Brain microvascular endothelial cell (primary cell): ENCODE data around the gene PLXNB3.

ENCODE experiments used
- DNase-seq: peaks from one replicate; pipeline ENCODE4 v3.0.0-alpha.2; 2020
- H3K27ac ChIP-seq: fragments of 250-450 bp; sonication (Bioruptor Pico); 2 replicates; pipeline ENCODE4 v1.5.1; 2020; ENCODE audit warnings: mild to moderate bottlenecking, moderate library complexity
- H3K27me3 ChIP-seq: fragments of 250-450 bp; sonication (Bioruptor Pico); replicated peaks from 2 replicates; pipeline ENCODE4 v1.5.1; 2020; ENCODE audit warnings: mild to moderate bottlenecking
- H3K36me3 ChIP-seq: fragments of 250-450 bp; sonication (Bioruptor Pico); replicated peaks from 2 replicates; pipeline ENCODE4 v1.5.1; 2020; ENCODE audit warnings: mild to moderate bottlenecking
- H3K4me3 ChIP-seq: 2 replicates; pipeline ENCODE4 v1.5.1; 2011; ENCODE audit warnings: low read depth, mild to moderate bottlenecking, control low read depth, low read length, moderate library complexity
- in situ Hi-C: cut with HindIII; loops from 2 replicates; pipeline ENCODE4 v1.10.0; 2017; ENCODE audit warnings: low sequenced_read_pairs, low pct_ligation_motif_present
- TF ChIP-seq, protein P1 (sequence below): IDR thresholded peaks from 2 replicates; pipeline ENCODE4 v1.5.1; 2011; ENCODE audit warnings: low read depth, mild to moderate bottlenecking, moderate library complexity, low read length, control low read depth, inconsistent platforms; ENCODE audit errors: missing control alignments

PLXNB3 gene

GRCh38 chrX:153802513-153803045 is 38.5 kb downstream of the PLXNB3 start:
- TF ChIP-seq, protein P1, sequence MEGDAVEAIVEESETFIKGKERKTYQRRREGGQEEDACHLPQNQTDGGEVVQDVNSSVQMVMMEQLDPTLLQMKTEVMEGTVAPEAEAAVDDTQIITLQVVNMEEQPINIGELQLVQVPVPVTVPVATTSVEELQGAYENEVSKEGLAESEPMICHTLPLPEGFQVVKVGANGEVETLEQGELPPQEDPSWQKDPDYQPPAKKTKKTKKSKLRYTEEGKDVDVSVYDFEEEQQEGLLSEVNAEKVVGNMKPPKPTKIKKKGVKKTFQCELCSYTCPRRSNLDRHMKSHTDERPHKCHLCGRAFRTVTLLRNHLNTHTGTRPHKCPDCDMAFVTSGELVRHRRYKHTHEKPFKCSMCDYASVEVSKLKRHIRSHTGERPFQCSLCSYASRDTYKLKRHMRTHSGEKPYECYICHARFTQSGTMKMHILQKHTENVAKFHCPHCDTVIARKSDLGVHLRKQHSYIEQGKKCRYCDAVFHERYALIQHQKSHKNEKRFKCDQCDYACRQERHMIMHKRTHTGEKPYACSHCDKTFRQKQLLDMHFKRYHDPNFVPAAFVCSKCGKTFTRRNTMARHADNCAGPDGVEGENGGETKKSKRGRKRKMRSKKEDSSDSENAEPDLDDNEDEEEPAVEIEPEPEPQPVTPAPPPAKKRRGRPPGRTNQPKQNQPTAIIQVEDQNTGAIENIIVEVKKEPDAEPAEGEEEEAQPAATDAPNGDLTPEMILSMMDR: no peak
- in situ Hi-C loops: no loop called here
- no peaks in the 10 kb centered on the region for H3K36me3 ChIP-seq

DNA sequence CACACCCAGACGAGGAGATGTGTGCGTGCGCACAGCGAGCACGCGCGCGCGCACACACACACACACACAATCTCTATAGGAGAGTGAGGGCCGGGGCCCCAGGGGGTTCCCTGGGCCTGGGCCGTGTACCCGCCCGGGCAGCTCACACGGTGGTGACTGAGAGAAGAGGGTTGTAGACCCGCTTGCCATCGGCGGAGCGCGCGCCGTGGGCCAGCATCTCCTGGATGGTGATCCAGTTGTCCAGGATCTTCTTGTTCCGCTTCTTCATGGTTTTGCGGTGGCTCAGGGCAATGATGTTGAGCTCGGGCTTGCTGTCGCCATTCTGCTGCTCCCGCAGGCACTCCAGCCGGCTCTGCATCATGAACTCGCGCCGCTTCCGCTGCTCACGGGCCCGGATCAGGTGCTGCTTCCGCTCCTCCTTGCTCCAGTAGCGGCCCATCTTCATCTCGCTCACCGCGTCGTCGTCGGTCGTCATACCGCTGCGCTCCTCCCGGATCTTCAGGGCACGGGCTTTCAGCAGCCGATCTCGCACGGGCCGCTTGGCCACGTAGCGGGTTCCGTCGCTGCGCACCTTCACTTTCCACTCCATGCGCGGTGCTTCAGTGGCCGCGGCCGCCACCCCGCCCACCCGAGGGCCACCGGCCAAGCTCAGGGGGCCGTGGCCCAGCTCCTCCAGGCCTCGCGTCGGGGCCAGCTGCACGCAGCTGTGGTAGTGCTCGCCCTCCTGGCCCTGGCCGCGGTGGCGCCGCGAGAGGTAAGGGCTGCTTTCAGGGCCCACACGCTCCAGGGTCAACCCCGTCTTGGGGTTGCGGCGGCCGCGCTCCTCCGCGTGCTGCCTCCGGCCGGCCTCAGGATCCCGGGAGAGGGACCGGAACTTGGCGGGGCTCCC is 39.4 kb downstream of the PLXNB3 start:
- Histone ChIP-seq H3K27ac (no peak overlapping the region), H3K27me3 (no peaks in the 10 kb centered on the region), H3K36me3 (no peaks in the 10 kb centered on the region), H3K4me3 (no peak overlapping the region)
- DNase-seq: no peak
- in situ Hi-C loops: no loop called here
- TF ChIP-seq, protein P1: no peak

More at GRCh38 chrX:153802513-153803045, 38.5 kb downstream of the PLXNB3 start:
- no peak for DNase-seq
- no peak overlapping the region for H3K4me3 ChIP-seq
- H3K27ac ChIP-seq: no peak overlapping the region
- H3K27me3 ChIP-seq: no peaks in the 10 kb centered on the region

- TF ChIP-seq, protein P1: no peak
- H3K27ac ChIP-seq: no peak overlapping the region
- no peaks in the 10 kb centered on the region for H3K27me3 ChIP-seq
- no peak for DNase-seq
- in situ Hi-C loops: no loop called here
- no peak overlapping the region for H3K4me3 ChIP-seq
- H3K36me3 ChIP-seq: no peaks in the 10 kb centered on the region
These were observed 40.1 kb downstream of the PLXNB3 start for GRCh38 chrX:153804100-153804595.

GRCh38 chrX:153804621-153805020 is 40.6 kb downstream of the PLXNB3 start:
- TF ChIP-seq, protein P1: no peak
- Histone ChIP-seq H3K27me3 (no peaks in the 10 kb centered on the region), H3K27ac (no peak overlapping the region), H3K36me3 (no peaks in the 10 kb centered on the region), H3K4me3 (no peak overlapping the region)
- in situ Hi-C loops: no loop called here
- DNase-seq: no peak

- no peak for DNase-seq
- Histone ChIP-seq H3K27ac (no peak overlapping the region), H3K4me3 (no peak overlapping the region), H3K27me3 (no peaks in the 10 kb centered on the region), H3K36me3 (no peaks in the 10 kb centered on the region)
- TF ChIP-seq, protein P1: no peak
- in situ Hi-C loops: no loop called here
These were observed 41.4 kb downstream of the PLXNB3 start for GRCh38 chrX:153805436-153805835.
